Type B pancreatic cell (in vitro differentiated cells): ENCODE results near the gene SKA1. TPM values are rescaled to one million over a fixed set of nuclear protein-coding genes. Genes with fewer than 3 reads are reported as not detected.
"Not testable (repeated sequence)": the region's sequence is repeated elsewhere in the genome, so short reads cannot be mapped to it uniquely, and the experiment has no call there.

Source experiments
- DNase-seq: peaks from one replicate; pipeline ENCODE4 v3.0.0; 2021; ENCODE audit warnings: mixed read lengths; ENCODE audit not compliant: unreplicated experiment; ENCODE audit errors: extremely low spot score
- H3K27ac Mint-ChIP-seq: 2 replicates; pipeline ENCODE4 v1.8.0; 2021; ENCODE audit warnings: mild to moderate bottlenecking, mixed read lengths
- H3K27me3 Mint-ChIP-seq: 2 replicates; pipeline ENCODE4 v1.8.0; 2021; ENCODE audit warnings: mixed read lengths
- H3K36me3 Mint-ChIP-seq: 2 replicates; pipeline ENCODE4 v1.8.0; 2021; ENCODE audit warnings: mixed read lengths
- H3K4me1 Mint-ChIP-seq: one replicate; pipeline ENCODE4 v1.8.0; 2021; ENCODE audit warnings: mixed read lengths; ENCODE audit not compliant: unreplicated experiment
- H3K4me3 Mint-ChIP-seq: 2 replicates; pipeline ENCODE4 v1.8.0; 2021; ENCODE audit warnings: mild to moderate bottlenecking, mixed read lengths
- H3K9me3 Mint-ChIP-seq: 2 replicates; pipeline ENCODE4 v1.8.0; 2021; ENCODE audit warnings: mixed read lengths
- CTCF ChIP-seq: fragments of 200-600 bp; sonication (generic); conservative IDR thresholded peaks from 2 replicates; pipeline ENCODE4 v1.5.0; 2021; ENCODE audit warnings: antibody characterized with exemption, mild to moderate bottlenecking
- total RNA-seq: library from RNA; stranded (reverse); gene quantifications from 2 replicates; pipeline ENCODE4 v1.2.1, GENCODE V29; 2021; ENCODE audit warnings: low replicate concordance

SKA1 gene
- total RNA-seq, 1 donor from 2014 or later = 14.0 TPM

DNA sequence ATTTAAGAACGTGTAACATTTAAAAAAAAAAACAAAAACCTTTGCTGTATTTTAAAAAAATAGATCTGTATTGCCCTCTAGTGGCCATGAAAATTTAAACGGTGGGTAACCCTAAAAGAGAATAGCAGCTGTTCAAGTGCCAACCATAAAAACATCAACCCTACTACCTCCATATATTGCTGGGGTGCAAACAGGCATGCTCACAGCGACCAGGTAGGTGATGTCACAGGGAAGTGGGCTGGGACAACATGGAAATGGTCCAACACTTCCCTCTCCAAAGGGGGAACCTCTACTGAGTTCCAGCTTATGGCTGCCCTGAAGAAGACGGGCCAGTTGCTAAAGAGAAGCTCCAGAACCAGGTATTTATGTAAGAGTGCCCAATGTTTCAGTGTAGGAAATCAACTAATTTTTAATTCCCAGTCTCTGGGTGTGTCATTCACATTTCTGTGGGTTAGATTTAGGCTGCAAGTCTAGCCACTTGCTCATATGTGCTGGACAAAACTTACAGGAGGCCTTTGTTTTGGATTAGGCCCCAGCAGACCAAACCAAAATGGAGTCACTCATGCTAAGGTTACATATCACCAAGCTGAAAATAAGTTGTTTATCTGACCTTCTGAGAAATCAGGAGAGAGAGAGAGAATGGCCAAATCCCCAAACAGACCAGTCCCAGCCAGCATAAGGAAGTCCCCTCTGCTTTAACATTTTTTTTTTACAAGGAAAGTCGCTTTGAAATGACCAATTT lies 54.5 kb downstream of the SKA1 start:
- Mint-ChIP-seq H3K36me3 (peaks cover 8% of the 10 kb centered on the region), H3K27me3 (no peaks in the 10 kb centered on the region), H3K4me3 (no peak overlapping the region), H3K27ac (no peak overlapping the region), H3K9me3 (peaks cover 9% of the 10 kb centered on the region), H3K4me1 (peaks cover 9% of the 10 kb centered on the region)
- no peak for DNase-seq
- TF ChIP-seq CTCF = peak; percentile 83

GRCh38 chr18:50432915-50433314 lies 58.1 kb downstream of the SKA1 start:
- H3K27ac Mint-ChIP-seq = no peak overlapping the region
- no peaks in the 10 kb centered on the region for H3K36me3 Mint-ChIP-seq
- H3K4me3 Mint-ChIP-seq = no peak overlapping the region
- H3K27me3 Mint-ChIP-seq = no peaks in the 10 kb centered on the region
- peaks cover 5% of the 10 kb centered on the region for H3K4me1 Mint-ChIP-seq
- H3K9me3 Mint-ChIP-seq = no peaks in the 10 kb centered on the region
- TF ChIP-seq CTCF = no peak
- DNase-seq = no peak

DNA sequence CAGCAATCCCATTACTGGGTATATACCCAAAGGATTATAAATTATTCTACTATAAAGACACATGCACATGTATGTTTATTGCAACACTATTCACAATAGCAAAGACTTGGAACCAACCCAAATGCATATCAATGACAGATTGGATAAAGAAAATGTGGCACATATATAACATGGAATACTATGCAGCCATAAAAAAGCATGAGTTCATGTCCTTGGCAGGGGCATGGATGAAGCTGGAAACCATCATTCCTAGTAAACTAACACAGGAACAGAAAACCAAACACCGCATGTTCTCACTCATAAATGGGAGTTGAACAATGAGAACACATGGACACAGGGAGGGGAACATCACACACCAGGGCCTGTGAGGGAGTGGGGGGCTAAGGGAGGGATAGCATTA lies 61.9 kb downstream of the SKA1 start:
- not testable (repeated sequence) for H3K4me3 Mint-ChIP-seq, H3K27me3 Mint-ChIP-seq, DNase-seq, H3K27ac Mint-ChIP-seq, H3K9me3 Mint-ChIP-seq, H3K36me3 Mint-ChIP-seq
- peaks cover 15% of the 10 kb centered on the region for H3K4me1 Mint-ChIP-seq

- H3K9me3 Mint-ChIP-seq = no peaks in the 10 kb centered on the region
- no peak for TF ChIP-seq CTCF
- H3K4me1 Mint-ChIP-seq = peaks cover 15% of the 10 kb centered on the region
- no peak overlapping the region for H3K4me3 Mint-ChIP-seq
- H3K27ac Mint-ChIP-seq = no peak overlapping the region
- H3K36me3 Mint-ChIP-seq = no peaks in the 10 kb centered on the region
- H3K27me3 Mint-ChIP-seq = no peaks in the 10 kb centered on the region
- no peak for DNase-seq
Measured at GRCh38 chr18:50439460-50440015, 64.7 kb downstream of the SKA1 start.

DNA sequence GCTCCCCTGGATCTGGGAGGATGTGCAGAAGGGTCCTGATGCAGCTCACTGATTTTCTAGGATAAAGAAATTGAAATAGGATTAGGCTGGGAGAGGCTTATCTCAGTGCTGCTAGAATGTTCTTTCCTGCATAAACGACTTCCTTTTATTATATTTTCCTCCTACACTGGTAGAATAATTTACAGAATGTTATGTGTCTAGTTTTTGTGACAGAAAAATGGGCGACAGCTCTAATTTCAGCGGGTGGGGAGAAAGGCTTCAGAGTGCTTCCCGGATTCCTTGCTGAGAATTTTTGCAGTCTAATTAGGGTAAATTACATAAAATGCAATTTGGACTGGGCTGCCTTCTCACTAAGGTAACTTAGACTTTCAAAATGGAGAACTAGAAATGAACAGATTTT lies 66.2 kb downstream of the SKA1 start:
- Mint-ChIP-seq H3K4me3 (no peak overlapping the region), H3K4me1 (peaks cover 15% of the 10 kb centered on the region), H3K27me3 (no peaks in the 10 kb centered on the region), H3K27ac (no peak overlapping the region), H3K9me3 (no peaks in the 10 kb centered on the region), H3K36me3 (no peaks in the 10 kb centered on the region)
- no peak for TF ChIP-seq CTCF
- no peak for DNase-seq

GRCh38 chr18:50441501-50441900 lies 66.7 kb downstream of the SKA1 start:
- DNase-seq = no peak
- Mint-ChIP-seq H3K27ac (no peak overlapping the region), H3K36me3 (no peaks in the 10 kb centered on the region), H3K4me3 (no peak overlapping the region), H3K27me3 (no peaks in the 10 kb centered on the region), H3K9me3 (no peaks in the 10 kb centered on the region), H3K4me1 (peaks cover 15% of the 10 kb centered on the region)
- no peak for TF ChIP-seq CTCF
